H1 (cell line): ENCODE results near the gene HPS5. TPM values are rescaled to one million over a fixed set of nuclear protein-coding genes. Genes with fewer than 3 reads are reported as not detected.

Experiments
- CEBPB ChIP-seq: IDR thresholded peaks from 2 replicates; pipeline ENCODE4 v1.6.1; 2012; ENCODE audit warnings: low read depth, low read length
- CTBP2 ChIP-seq: IDR thresholded peaks from 2 replicates; pipeline ENCODE4 v1.7.0; 2011; ENCODE audit warnings: borderline replicate concordance, mild to moderate bottlenecking, moderate library complexity, mixed read lengths, low read length; ENCODE audit not compliant: insufficient read depth, insufficient read length
- EP300 ChIP-seq, 2 experiments: IDR thresholded peaks; 1 replicate in 1 of 2; 2 replicates in 1 of 2; pipeline ENCODE4 v1.6.1; 2011 to 2012; ENCODE audit warnings: low read depth in 2 of 2, low read length in 2 of 2, mild to moderate bottlenecking in 2 of 2, borderline replicate concordance in 1 of 2, inconsistent platforms in 1 of 2, moderate library complexity in 1 of 2
- HDAC6 ChIP-seq: IDR thresholded peaks from one replicate; pipeline ENCODE4 v1.7.1; 2012; ENCODE audit warnings: low read depth, mild to moderate bottlenecking, inconsistent platforms, low read length, moderate library complexity
- KDM4A ChIP-seq: IDR thresholded peaks from one replicate; pipeline ENCODE4 v1.7.1; 2012; ENCODE audit warnings: low read depth, mild to moderate bottlenecking, moderate library complexity, low read length, inconsistent platforms; ENCODE audit not compliant: severe bottlenecking
- POLR2A ChIP-seq, 2 experiments: IDR thresholded peaks; 1 replicate in 1 of 2; 2 replicates in 1 of 2; pipeline ENCODE4 v1.6.1; 2011; ENCODE audit warnings: low read depth in 2 of 2, low read length in 2 of 2, mild to moderate bottlenecking in 2 of 2; ENCODE audit errors: control extremely low read depth in 1 of 2
- POLR2AphosphoS5 ChIP-seq: IDR thresholded peaks from 2 replicates; pipeline ENCODE4 v1.6.1; 2011; ENCODE audit warnings: low read depth, low read length
- RBBP5 ChIP-seq: IDR thresholded peaks from 2 replicates; pipeline ENCODE4 v1.7.1; 2012; ENCODE audit warnings: low read depth, mild to moderate bottlenecking, inconsistent platforms, low read length, moderate library complexity, borderline replicate concordance
- RFX5 ChIP-seq: IDR thresholded peaks from 2 replicates; pipeline ENCODE4 v1.6.1; 2011; ENCODE audit warnings: low read depth, low read length, improper control_type of control experiment, borderline replicate concordance
- RNF2 ChIP-seq: fragments of 200-900, 300-1000 bp; sonication (generic); IDR thresholded peaks from 2 replicates; pipeline ENCODE4 v1.7.1; 2016; ENCODE audit warnings: borderline replicate concordance, low read depth, mild to moderate bottlenecking, antibody characterized with exemption, low read length; ENCODE audit not compliant: poor library complexity, severe bottlenecking; ENCODE audit errors: missing control alignments
- SIRT6 ChIP-seq: IDR thresholded peaks from one replicate; pipeline ENCODE4 v1.7.1; 2012; ENCODE audit warnings: low read length, inconsistent platforms
- polyA plus RNA-seq, 7 experiments: library from polyadenylated mRNA; depleted of rRNA in 3 of 7; stranded (reverse) in 5 of 7; unstranded in 2 of 7; fragments of >200 nt in 5 of 7; fragments of 200-250 nt in 2 of 7; gene quantifications; 1 replicate in 5 of 7; 2 replicates in 1 of 7; 4 replicates in 1 of 7; pipeline versions ENCODE4 v1.2.1 to v1.2.3, GENCODE V29; 2011 to 2013; ENCODE audit warnings: missing spikeins in 2 of 7, mixed read lengths in 2 of 7
- total RNA-seq: library from RNA; stranded (reverse); fragmentation: NEBNext Ultra II Directional; extraction: Animal tissue kit (Norgen Biotek cat#: 25700); gene quantifications from 2 replicates; pipeline ENCODE4 v1.2.1, GENCODE V29; 2021
- TF ChIP-seq, protein P1 (sequence below): fragments of 300-600 bp; sonication (generic); IDR thresholded peaks from 2 replicates; pipeline ENCODE4 v1.7.1; 2012; ENCODE audit warnings: low read length, moderate library complexity, mild to moderate bottlenecking, inconsistent platforms; ENCODE audit not compliant: insufficient replicate concordance

The HPS5 gene
- total and polyA plus RNA-seq, 2 of the 8 experiments (the other 6 are each of a cell fraction or from before 2014, with no cell fraction given) = 5.0 to 18.5 TPM

DNA sequence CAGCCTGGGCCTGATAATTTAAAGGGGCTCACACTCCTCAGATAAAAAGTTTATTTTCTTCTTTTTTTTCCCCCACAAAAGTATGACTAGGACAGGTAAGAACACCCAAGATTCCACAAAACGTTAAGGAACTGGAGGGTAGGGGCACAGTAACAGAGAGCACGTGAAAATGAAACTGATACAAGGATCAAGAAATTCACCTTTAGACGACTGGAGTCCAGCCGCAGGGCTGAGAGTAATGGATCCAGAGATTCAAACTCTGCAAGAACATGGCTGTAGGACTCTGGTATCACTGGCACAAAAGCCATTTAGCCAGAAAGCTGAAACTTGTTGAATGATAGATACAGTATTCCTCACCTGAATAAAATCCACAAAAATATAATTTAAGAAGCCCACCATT is 4.4 kb downstream of the HPS5 start (continued):
- TF ChIP-seq, protein P1, sequence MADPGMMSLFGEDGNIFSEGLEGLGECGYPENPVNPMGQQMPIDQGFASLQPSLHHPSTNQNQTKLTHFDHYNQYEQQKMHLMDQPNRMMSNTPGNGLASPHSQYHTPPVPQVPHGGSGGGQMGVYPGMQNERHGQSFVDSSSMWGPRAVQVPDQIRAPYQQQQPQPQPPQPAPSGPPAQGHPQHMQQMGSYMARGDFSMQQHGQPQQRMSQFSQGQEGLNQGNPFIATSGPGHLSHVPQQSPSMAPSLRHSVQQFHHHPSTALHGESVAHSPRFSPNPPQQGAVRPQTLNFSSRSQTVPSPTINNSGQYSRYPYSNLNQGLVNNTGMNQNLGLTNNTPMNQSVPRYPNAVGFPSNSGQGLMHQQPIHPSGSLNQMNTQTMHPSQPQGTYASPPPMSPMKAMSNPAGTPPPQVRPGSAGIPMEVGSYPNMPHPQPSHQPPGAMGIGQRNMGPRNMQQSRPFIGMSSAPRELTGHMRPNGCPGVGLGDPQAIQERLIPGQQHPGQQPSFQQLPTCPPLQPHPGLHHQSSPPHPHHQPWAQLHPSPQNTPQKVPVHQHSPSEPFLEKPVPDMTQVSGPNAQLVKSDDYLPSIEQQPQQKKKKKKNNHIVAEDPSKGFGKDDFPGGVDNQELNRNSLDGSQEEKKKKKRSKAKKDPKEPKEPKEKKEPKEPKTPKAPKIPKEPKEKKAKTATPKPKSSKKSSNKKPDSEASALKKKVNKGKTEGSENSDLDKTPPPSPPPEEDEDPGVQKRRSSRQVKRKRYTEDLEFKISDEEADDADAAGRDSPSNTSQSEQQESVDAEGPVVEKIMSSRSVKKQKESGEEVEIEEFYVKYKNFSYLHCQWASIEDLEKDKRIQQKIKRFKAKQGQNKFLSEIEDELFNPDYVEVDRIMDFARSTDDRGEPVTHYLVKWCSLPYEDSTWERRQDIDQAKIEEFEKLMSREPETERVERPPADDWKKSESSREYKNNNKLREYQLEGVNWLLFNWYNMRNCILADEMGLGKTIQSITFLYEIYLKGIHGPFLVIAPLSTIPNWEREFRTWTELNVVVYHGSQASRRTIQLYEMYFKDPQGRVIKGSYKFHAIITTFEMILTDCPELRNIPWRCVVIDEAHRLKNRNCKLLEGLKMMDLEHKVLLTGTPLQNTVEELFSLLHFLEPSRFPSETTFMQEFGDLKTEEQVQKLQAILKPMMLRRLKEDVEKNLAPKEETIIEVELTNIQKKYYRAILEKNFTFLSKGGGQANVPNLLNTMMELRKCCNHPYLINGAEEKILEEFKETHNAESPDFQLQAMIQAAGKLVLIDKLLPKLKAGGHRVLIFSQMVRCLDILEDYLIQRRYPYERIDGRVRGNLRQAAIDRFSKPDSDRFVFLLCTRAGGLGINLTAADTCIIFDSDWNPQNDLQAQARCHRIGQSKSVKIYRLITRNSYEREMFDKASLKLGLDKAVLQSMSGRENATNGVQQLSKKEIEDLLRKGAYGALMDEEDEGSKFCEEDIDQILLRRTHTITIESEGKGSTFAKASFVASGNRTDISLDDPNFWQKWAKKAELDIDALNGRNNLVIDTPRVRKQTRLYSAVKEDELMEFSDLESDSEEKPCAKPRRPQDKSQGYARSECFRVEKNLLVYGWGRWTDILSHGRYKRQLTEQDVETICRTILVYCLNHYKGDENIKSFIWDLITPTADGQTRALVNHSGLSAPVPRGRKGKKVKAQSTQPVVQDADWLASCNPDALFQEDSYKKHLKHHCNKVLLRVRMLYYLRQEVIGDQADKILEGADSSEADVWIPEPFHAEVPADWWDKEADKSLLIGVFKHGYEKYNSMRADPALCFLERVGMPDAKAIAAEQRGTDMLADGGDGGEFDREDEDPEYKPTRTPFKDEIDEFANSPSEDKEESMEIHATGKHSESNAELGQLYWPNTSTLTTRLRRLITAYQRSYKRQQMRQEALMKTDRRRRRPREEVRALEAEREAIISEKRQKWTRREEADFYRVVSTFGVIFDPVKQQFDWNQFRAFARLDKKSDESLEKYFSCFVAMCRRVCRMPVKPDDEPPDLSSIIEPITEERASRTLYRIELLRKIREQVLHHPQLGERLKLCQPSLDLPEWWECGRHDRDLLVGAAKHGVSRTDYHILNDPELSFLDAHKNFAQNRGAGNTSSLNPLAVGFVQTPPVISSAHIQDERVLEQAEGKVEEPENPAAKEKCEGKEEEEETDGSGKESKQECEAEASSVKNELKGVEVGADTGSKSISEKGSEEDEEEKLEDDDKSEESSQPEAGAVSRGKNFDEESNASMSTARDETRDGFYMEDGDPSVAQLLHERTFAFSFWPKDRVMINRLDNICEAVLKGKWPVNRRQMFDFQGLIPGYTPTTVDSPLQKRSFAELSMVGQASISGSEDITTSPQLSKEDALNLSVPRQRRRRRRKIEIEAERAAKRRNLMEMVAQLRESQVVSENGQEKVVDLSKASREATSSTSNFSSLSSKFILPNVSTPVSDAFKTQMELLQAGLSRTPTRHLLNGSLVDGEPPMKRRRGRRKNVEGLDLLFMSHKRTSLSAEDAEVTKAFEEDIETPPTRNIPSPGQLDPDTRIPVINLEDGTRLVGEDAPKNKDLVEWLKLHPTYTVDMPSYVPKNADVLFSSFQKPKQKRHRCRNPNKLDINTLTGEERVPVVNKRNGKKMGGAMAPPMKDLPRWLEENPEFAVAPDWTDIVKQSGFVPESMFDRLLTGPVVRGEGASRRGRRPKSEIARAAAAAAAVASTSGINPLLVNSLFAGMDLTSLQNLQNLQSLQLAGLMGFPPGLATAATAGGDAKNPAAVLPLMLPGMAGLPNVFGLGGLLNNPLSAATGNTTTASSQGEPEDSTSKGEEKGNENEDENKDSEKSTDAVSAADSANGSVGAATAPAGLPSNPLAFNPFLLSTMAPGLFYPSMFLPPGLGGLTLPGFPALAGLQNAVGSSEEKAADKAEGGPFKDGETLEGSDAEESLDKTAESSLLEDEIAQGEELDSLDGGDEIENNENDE = no peak
- TF ChIP-seq CEBPB = no peak
- no peak for TF ChIP-seq EP300 (IDR thresholded peaks at IDR 0.05; ENCODE audit: borderline replicate concordance in 1 of 2, low read depth in 2 of 2, low read length in 2 of 2)
- TF ChIP-seq RFX5 = no peak
- TF ChIP-seq POLR2AphosphoS5 = no peak
- no peak for TF ChIP-seq HDAC6
- TF ChIP-seq CTBP2 = no peak
- no peak for TF ChIP-seq RBBP5
- TF ChIP-seq KDM4A = no peak
- TF ChIP-seq RNF2 = no peak
- TF ChIP-seq POLR2A (IDR thresholded peaks at IDR 0.05; ENCODE audit: control extremely low read depth in 1 of 2, low read depth in 2 of 2, low read length in 2 of 2) = no peak
- TF ChIP-seq SIRT6 = no peak
